GM12892 (cell line): ENCODE data around the gene CDKAL1.
"Not testable (repeated sequence)": the region's sequence is repeated elsewhere in the genome, so short reads cannot be mapped to it uniquely, and the experiment has no call there.

ENCODE experiments used
- DNase-seq: peaks from one replicate; pipeline ENCODE4 v3.0.0; 2011; ENCODE audit not compliant: insufficient read length
- FAIRE-seq: peaks from 2 replicates; lab custom pipeline; 2011; peaks lifted over from hg19 to GRCh38; lab: Jason Lieb, UNC
- POLR2A ChIP-seq: IDR thresholded peaks from 2 replicates; pipeline ENCODE4 v1.6.1; 2011; ENCODE audit warnings: low read depth, low read length, control low read depth
- POLR2AphosphoS5 ChIP-seq: IDR thresholded peaks from 2 replicates; pipeline ENCODE4 v1.6.1; 2011; ENCODE audit warnings: low read depth, low read length, control low read depth
- TAF1 ChIP-seq: IDR thresholded peaks from 2 replicates; pipeline ENCODE4 v1.6.1; 2011; ENCODE audit warnings: low read depth, mild to moderate bottlenecking, control low read depth, low read length, borderline replicate concordance

Gene CDKAL1

GRCh38 chr6:20575704-20576451 is 41.6 kb downstream of the CDKAL1 start:
- DNase-seq: no peak
- TF ChIP-seq TAF1: no peak
- no peak for TF ChIP-seq POLR2AphosphoS5
- no peak for TF ChIP-seq POLR2A
- no peak for FAIRE-seq

- no peak for DNase-seq
- no peak for FAIRE-seq
- TF ChIP-seq POLR2AphosphoS5 (no peak), POLR2A (no peak), TAF1 (no peak)
Observed at GRCh38 chr6:20577173-20577688, 43.0 kb downstream of the CDKAL1 start.

- TF ChIP-seq POLR2AphosphoS5 (no peak), TAF1 (no peak), POLR2A (no peak)
- FAIRE-seq (no peak), DNase-seq (no peak)
Observed at GRCh38 chr6:20581070-20581469, 46.8 kb downstream of the CDKAL1 start.

- no peak for DNase-seq
- FAIRE-seq: no peak
- TF ChIP-seq TAF1 (no peak), POLR2AphosphoS5 (no peak), POLR2A (no peak)
Observed at GRCh38 chr6:20582586-20583443, 48.6 kb downstream of the CDKAL1 start.

- FAIRE-seq: peak; percentile 17
- no peak for DNase-seq
- TF ChIP-seq POLR2A (no peak), POLR2AphosphoS5 (no peak), TAF1 (no peak)
Observed at GRCh38 chr6:20583444-20583800, 49.2 kb downstream of the CDKAL1 start.

- FAIRE-seq (peak; percentile 40), DNase-seq (no peak)
- no peak for TF ChIP-seq POLR2AphosphoS5
- TF ChIP-seq TAF1: no peak
- TF ChIP-seq POLR2A: no peak
Observed at GRCh38 chr6:20584100-20584731, 50.0 kb downstream of the CDKAL1 start.

- TF ChIP-seq POLR2A: no peak
- TF ChIP-seq POLR2AphosphoS5: no peak
- no peak for TF ChIP-seq TAF1
- DNase-seq (no peak), FAIRE-seq (no peak)
Observed at GRCh38 chr6:20589266-20589665, 55.0 kb downstream of the CDKAL1 start.

- FAIRE-seq: not testable (repeated sequence)
Observed at GRCh38 chr6:20590476-20590875, 56.2 kb downstream of the CDKAL1 start.

GRCh38 chr6:20594299-20594853 is 60.1 kb downstream of the CDKAL1 start:
- not testable (repeated sequence) for DNase-seq, FAIRE-seq

More at GRCh38 chr6:20590476-20590875, 56.2 kb downstream of the CDKAL1 start:
- not testable (repeated sequence) for DNase-seq

GRCh38 chr6:20599302-20600051 is 65.2 kb downstream of the CDKAL1 start:
- no peak for FAIRE-seq
- TF ChIP-seq TAF1: no peak
- no peak for TF ChIP-seq POLR2A
- TF ChIP-seq POLR2AphosphoS5: no peak
- no peak for DNase-seq

GRCh38 chr6:20600831-20601230 is 66.6 kb downstream of the CDKAL1 start:
- TF ChIP-seq POLR2AphosphoS5 (no peak), POLR2A (no peak), TAF1 (no peak)
- FAIRE-seq (no peak), DNase-seq (no peak)
